Caco-2 (cell line): Measurements from ENCODE around the gene NR4A2. TPM values are rescaled to one million over a fixed set of nuclear protein-coding genes. Genes with fewer than 3 reads are reported as not detected.

Experiments
- BruUV-seq: library from RNA; stranded (reverse); fragments of 400-500 nt; replicated peaks from 2 replicates; lab custom pipeline; 2021; lab: Mats Ljungman, UMichigan
- CTCF ChIA-PET: fragments of 300-600 bp; sonication (Branson Sonifier 250); formaldehyde crosslinking; loops from one replicate; lab custom pipeline; 2022; ENCODE audit warnings: antibody characterized with exemption; lab: Charles Lee
- POLR2A ChIA-PET: fragments of 300-600 bp; sonication (Branson Sonifier 250); formaldehyde crosslinking; loops from one replicate; lab custom pipeline; 2022; ENCODE audit warnings: antibody characterized with exemption; lab: Charles Lee
- DNase-seq, 2 experiments: peaks; one replicate each; pipeline versions ENCODE4 v3.0.0 to v3.0.0-alpha.2; 2020 to 2022
- H3K27me3 ChIP-seq: replicated peaks from 2 replicates; pipeline ENCODE4 v1.6.0; 2011; ENCODE audit warnings: low read length; ENCODE audit not compliant: control insufficient read depth, insufficient read depth
- H3K36me3 ChIP-seq: 2 replicates; pipeline ENCODE4 v1.5.1; 2011; ENCODE audit warnings: low read length; ENCODE audit not compliant: control insufficient read depth, insufficient read depth
- H3K4me1 ChIP-seq: fragments of 250-450 bp; sonication (Bioruptor Pico); 2 replicates; pipeline ENCODE4 v1.5.1; 2020; ENCODE audit warnings: mild to moderate bottlenecking
- H3K4me3 ChIP-seq: 2 replicates; pipeline ENCODE4 v1.5.1; 2011; ENCODE audit warnings: low read depth, mild to moderate bottlenecking, control low read depth, low read length
- H3K9me3 ChIP-seq: fragments of 250-450 bp; sonication (Bioruptor Pico); 2 replicates; pipeline ENCODE4 v1.5.1; 2020; ENCODE audit warnings: mild to moderate bottlenecking, moderate library complexity
- H3K27ac Mint-ChIP-seq: one replicate; pipeline ENCODE4 v1.8.0; 2022; ENCODE audit warnings: mixed read lengths; ENCODE audit not compliant: unreplicated experiment
- H3K27me3 Mint-ChIP-seq: one replicate; pipeline ENCODE4 v1.8.0; 2022; ENCODE audit warnings: mixed read lengths; ENCODE audit not compliant: insufficient read depth, unreplicated experiment
- H3K36me3 Mint-ChIP-seq: one replicate; pipeline ENCODE4 v1.8.0; 2022; ENCODE audit warnings: mild to moderate bottlenecking, mixed read lengths; ENCODE audit not compliant: insufficient read depth, unreplicated experiment
- H3K4me1 Mint-ChIP-seq: one replicate; pipeline ENCODE4 v1.8.0; 2022; ENCODE audit warnings: low read depth, mixed read lengths; ENCODE audit not compliant: unreplicated experiment
- H3K4me3 Mint-ChIP-seq: one replicate; pipeline ENCODE4 v1.8.0; 2022; ENCODE audit warnings: mild to moderate bottlenecking, moderate library complexity, mixed read lengths; ENCODE audit not compliant: unreplicated experiment
- H3K9me3 Mint-ChIP-seq: one replicate; pipeline ENCODE4 v1.8.0; 2022; ENCODE audit warnings: mixed read lengths; ENCODE audit not compliant: unreplicated experiment
- CTCF ChIP-seq, 2 experiments: fragments of 200-600 bp in 1 of 2; IDR thresholded peaks; 1 replicate in 1 of 2; 2 replicates in 1 of 2; pipeline versions ENCODE4 v1.5.1 to v1.8.0; 2011 to 2022; ENCODE audit warnings: antibody characterized with exemption in 1 of 2, control low read depth in 1 of 2, inconsistent platforms in 1 of 2, low read depth in 1 of 2, low read length in 1 of 2, mild to moderate bottlenecking in 1 of 2, moderate library complexity in 1 of 2; ENCODE audit not compliant: insufficient read depth in 1 of 2, severe bottlenecking in 1 of 2, unreplicated experiment in 1 of 2
- intact Hi-C: fragments of 100-400 bp; cut with micrococcal nuclease; formaldehyde crosslinking; loops from one replicate; pipeline ENCODE4 v1.10.0; 2022; ENCODE audit not compliant: unreplicated experiment
- total RNA-seq: library from RNA; stranded (reverse); gene quantifications from 2 replicates; pipeline ENCODE4 v1.2.3, GENCODE V29; 2022

Gene NR4A2
- total RNA-seq, 1 experiment from 2014 or later, result 0.91 TPM

GRCh38 chr2:156306821-156307220 lies 25.7 kb downstream of the NR4A2 start:
- no peak for TF ChIP-seq CTCF (IDR thresholded peaks at IDR 0.05; ENCODE audit: insufficient read depth in 1 of 2, low read depth in 1 of 2, low read length in 1 of 2, severe bottlenecking in 1 of 2, unreplicated experiment in 1 of 2)
- Histone ChIP-seq H3K4me1 (peaks cover 5% of the 10 kb centered on the region; the same call in 1 of the 2 replicates), H3K4me3 (no peak overlapping the region), H3K9me3 (no peaks in the 10 kb centered on the region), H3K36me3 (no peaks in the 10 kb centered on the region), H3K27me3 (no peaks in the 10 kb centered on the region)
- Mint-ChIP-seq H3K27me3 (peaks cover 3% of the 10 kb centered on the region), H3K27ac (no peak overlapping the region), H3K4me3 (no peak overlapping the region), H3K4me1 (no peaks in the 10 kb centered on the region), H3K9me3 (no peaks in the 10 kb centered on the region), H3K36me3 (no peaks in the 10 kb centered on the region)
- no peak for DNase-seq
- ChIA-PET POLR2A (interaction anchor here (0.6 kb wide), 1 partner anchor 247 kb away, joined by 7 read pairs; no protein-coding TSS in a partner anchor), CTCF (no interaction called here)
- BruUV-seq, result no TSS peak
- intact Hi-C loops, result no loop called here

DNA sequence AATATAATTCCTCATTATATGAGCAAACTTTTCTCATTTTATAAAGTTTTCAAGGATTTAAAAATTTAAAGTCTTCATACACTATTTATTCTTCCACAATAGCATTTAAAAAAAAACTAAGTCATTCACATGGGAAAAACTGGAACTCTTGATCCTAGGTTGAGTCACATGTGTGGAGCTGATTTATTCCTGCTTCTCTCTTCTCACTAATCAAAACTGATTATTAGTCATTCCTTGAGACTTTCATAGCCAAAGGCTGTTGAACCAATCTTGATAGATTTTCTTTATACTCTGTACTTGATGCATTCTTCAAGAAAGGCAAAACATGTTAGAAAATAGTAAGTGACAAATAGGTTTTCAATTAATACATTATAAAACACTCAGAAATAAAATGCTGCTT lies 27.4 kb downstream of the NR4A2 start:
- Histone ChIP-seq H3K27me3 (no peaks in the 10 kb centered on the region), H3K36me3 (no peaks in the 10 kb centered on the region), H3K4me1 (peaks cover 11% of the 10 kb centered on the region; the same call in 1 of the 2 replicates), H3K9me3 (no peaks in the 10 kb centered on the region), H3K4me3 (no peak overlapping the region)
- no TSS peak for BruUV-seq
- no peaks in the 10 kb centered on the region for H3K36me3 Mint-ChIP-seq
- CTCF ChIA-PET, result no interaction called here
- H3K4me1 Mint-ChIP-seq, result no peaks in the 10 kb centered on the region
- no peak overlapping the region for H3K4me3 Mint-ChIP-seq
- no peak overlapping the region for H3K27ac Mint-ChIP-seq
- H3K9me3 Mint-ChIP-seq, result peaks cover 4% of the 10 kb centered on the region
- no peak for TF ChIP-seq CTCF (IDR thresholded peaks at IDR 0.05; ENCODE audit: insufficient read depth in 1 of 2, low read depth in 1 of 2, low read length in 1 of 2, severe bottlenecking in 1 of 2, unreplicated experiment in 1 of 2)
- DNase-seq, result no peak
- POLR2A ChIA-PET, result no interaction called here
- H3K27me3 Mint-ChIP-seq, result peaks cover 3% of the 10 kb centered on the region
- intact Hi-C loops, result no loop called here

- ChIA-PET CTCF (no interaction called here), POLR2A (no interaction called here)
- no TSS peak for BruUV-seq
- Histone ChIP-seq H3K36me3 (no peaks in the 10 kb centered on the region), H3K4me1 (0 out of 2 replicates have a peak, but pooled peaks cover 7% of the 10 kb centered on the region), H3K4me3 (no peak overlapping the region), H3K27me3 (no peaks in the 10 kb centered on the region), H3K9me3 (peaks cover 12% of the 10 kb centered on the region)
- intact Hi-C loops, result loop anchor here (2.0 kb wide), 1 partner anchor 32 kb away; the partner anchor contains the start of gene NR4A2
- Mint-ChIP-seq H3K4me3 (no peak overlapping the region), H3K36me3 (no peaks in the 10 kb centered on the region), H3K27ac (no peak overlapping the region), H3K27me3 (peaks cover 4% of the 10 kb centered on the region), H3K9me3 (peaks cover 10% of the 10 kb centered on the region), H3K4me1 (no peaks in the 10 kb centered on the region)
- no peak for TF ChIP-seq CTCF (IDR thresholded peaks at IDR 0.05; ENCODE audit: insufficient read depth in 1 of 2, low read depth in 1 of 2, low read length in 1 of 2, severe bottlenecking in 1 of 2, unreplicated experiment in 1 of 2)
- DNase-seq, result peak; percentile 51 to 68
These were observed 32.2 kb downstream of the NR4A2 start for GRCh38 chr2:156300337-156300736.
